GM19395 (cell line): ENCODE measurements around the gene NOC4L.
"Not testable (repeated sequence)": the region's sequence is repeated elsewhere in the genome, so short reads cannot be mapped to it uniquely, and the experiment has no call there.

Experiments used
- ATAC-seq: cut with Tn5 transposase; IDR thresholded peaks from one replicate; pipeline ENCODE4 v1.9.1; 2021; ENCODE audit warnings: mild to moderate bottlenecking, moderate library complexity; ENCODE audit not compliant: unreplicated experiment

NOC4L gene

GRCh38 chr12:132191715-132192553 is 47.7 kb downstream of the NOC4L start:
- ATAC-seq, result no peak

- no peak for ATAC-seq
These were observed 49.8 kb downstream of the NOC4L start for GRCh38 chr12:132194056-132194455.

- ATAC-seq, result no peak
These were observed 50.3 kb downstream of the NOC4L start for GRCh38 chr12:132194556-132194955.

DNA sequence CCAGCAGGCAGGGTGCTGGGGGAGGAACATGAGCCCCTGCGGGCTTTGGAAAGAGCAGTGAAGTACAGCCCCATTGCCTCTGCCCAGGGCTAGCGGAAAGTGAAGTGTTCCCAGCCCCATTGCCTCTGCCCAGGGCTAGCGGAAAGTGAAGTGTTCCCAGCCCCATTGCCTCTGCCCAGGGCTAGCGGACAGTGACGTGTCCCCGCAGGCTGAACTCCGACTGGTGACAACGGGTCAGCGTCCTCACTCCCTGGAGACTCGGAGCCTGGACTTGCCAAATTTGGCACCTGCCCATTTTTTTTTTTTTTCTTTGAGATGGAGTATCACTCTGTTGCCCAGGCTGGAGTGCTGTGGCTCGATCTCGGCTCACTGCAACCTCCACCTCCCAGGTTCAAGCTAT is 51.0 kb downstream of the NOC4L start:
- ATAC-seq, result not testable (repeated sequence)

DNA sequence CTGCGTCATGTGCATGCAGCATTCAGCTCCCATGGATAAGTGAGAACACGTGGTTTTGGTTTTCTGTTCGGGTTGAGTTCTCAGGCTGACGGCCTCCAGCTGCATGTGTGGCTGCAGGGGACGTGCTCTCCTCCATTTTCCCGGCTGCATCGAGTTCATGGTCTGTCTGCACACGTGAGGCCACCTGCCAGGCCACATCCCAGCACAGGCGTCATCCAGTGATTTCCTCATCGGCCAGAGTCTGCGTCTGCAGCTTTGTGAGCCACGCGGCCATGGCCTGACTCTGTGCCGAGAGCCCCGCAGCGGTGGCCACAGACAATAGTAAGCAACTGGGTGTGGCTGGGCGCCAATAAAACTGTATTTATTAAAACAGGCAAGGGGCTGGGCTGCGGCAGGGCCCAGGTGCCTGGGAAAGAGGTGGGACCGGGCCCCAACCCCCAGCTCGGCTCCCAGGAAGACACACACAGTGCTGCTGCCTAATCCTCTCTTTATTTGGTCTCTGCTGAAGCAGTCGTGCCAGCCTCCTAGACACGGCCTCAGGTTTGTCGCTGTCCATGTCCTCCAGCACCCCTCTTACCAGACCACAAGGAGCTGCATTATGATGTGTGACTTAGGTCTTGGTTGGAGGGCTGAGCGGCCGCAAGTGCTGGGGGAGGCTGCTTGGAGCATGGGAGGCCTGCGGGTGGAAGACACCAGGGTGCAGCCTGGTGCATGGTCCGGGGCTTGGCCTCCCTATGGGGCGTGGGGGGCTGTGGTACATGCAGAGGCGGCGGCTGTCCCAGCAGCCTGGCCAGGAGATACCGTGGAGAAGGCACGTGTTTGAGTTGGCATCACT is 52.0 kb downstream of the NOC4L start:
- no peak for ATAC-seq

- ATAC-seq, result no peak
These were observed 52.7 kb downstream of the NOC4L start for GRCh38 chr12:132196873-132197390.

- no peak for ATAC-seq
These were observed 53.5 kb downstream of the NOC4L start for GRCh38 chr12:132197581-132198354.

DNA sequence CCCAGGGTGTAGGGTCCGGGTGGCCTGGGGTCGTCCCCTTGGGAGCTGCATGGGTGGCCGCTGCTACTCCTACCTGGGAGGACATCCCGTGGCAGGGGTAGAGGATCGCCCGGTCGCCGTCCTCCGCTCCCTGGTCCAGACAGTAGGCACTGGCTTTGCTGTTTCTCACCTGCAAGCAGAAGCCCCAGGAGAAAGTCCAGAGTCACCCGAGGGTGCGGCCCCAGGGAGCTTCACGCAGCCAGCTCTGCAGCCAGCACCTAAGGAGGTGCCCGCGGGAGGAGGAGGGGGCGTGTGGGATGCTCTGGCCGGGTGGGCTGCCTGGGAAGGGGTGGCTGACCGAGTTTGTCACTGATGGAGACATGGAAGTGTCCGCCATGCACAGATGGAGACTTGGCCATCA is 54.8 kb downstream of the NOC4L start:
- ATAC-seq, result no peak

- ATAC-seq, result no peak
These were observed 55.5 kb downstream of the NOC4L start for GRCh38 chr12:132199526-132200319.

DNA sequence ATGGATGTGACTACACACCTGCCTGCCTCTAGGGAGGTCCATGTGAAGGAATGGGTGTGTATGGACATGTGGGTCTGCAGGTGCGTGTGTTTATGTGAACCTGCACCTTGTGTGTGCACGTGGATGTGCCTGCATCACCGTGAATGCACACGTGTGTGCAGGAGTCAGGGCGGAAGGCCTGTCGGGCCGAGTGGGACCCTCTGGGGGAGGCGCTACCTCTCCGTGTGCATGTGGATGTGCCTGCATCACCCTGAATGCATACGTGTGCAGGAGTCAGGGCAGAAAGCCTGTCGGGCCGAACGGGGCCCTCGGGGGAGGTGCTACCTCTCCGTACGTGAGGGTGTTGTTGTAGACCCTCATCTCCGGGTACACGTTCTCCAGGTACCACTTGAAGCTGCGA is 56.5 kb downstream of the NOC4L start:
- no peak for ATAC-seq

- no peak for ATAC-seq
These were observed 57.3 kb downstream of the NOC4L start for GRCh38 chr12:132201391-132202120.
